Pancreas (tissue), 10 donors: ENCODE data around the gene CCDC116. TPM values are rescaled to one million over a fixed set of nuclear protein-coding genes. Genes with fewer than 3 reads are reported as not detected.
"Not testable (repeated sequence)": the region's sequence is repeated elsewhere in the genome, so short reads cannot be mapped to it uniquely, and the experiment has no call there.

Experiments
- ATAC-seq, 4 donors: fragments of 200-7000 bp; cut with Tn5 transposase; one replicate each; pipeline versions ENCODE4 v1.8.0 to v1.9.1; 2020; ENCODE audit warnings: mild to moderate bottlenecking in 4 of 4, moderate library complexity in 4 of 4
- DNase-seq, 6 donors: peaks; one replicate each; pipeline ENCODE4 v3.0.0-alpha.2; 2020
- FAIRE-seq: peaks from 2 replicates; lab custom pipeline; 2012; peaks lifted over from hg19 to GRCh38; lab: Jason Lieb, UNC
- H3K27ac ChIP-seq, 4 donors: fragments of 200-600 bp; sonication (generic); 1 replicate in 3 of 4; 2 replicates in 1 of 4; pipeline versions ENCODE4 v1.5.0 to v1.8.0; 2020
- H3K27me3 ChIP-seq, 4 donors: fragments of 200-600 bp; one replicate each; pipeline ENCODE4 v1.8.0; 2021
- H3K36me3 ChIP-seq, 3 donors: fragments of 200-600 bp; sonication (generic) in 1 of 3; one replicate each; pipeline versions ENCODE4 v1.5.0 to v1.8.0; 2020 to 2021
- H3K4me1 ChIP-seq, 3 donors: fragments of 200-600 bp; one replicate each; pipeline ENCODE4 v1.8.0; 2021
- H3K4me3 ChIP-seq, 4 donors: fragments of 200-600 bp; sonication (generic) in 2 of 4; one replicate each; pipeline versions ENCODE4 v1.5.0 to v1.8.0; 2020 to 2021
- H3K9me3 ChIP-seq, 4 donors: fragments of 200-600 bp; one replicate each; pipeline ENCODE4 v1.8.0; 2021
- WGBS, 2 donors: extraction: QIAGEN DNeasy Blood & Tissue Kit; methylation state at CpG; one replicate each; pipeline ENCODE4 v1.1.7; 2013; 5-methylcytosine and 5-hydroxymethylcytosine counted together
- intact Hi-C, 3 donors: fragments of 100-400 bp; cut with DNase I; formaldehyde crosslinking; loops; one replicate each; pipeline versions ENCODE4 v1.11.1 to v1.14.2; 2022
- polyA plus RNA-seq, 2 donors: library from polyadenylated mRNA; stranded (reverse); fragments of 200-250 nt; gene quantifications; one replicate each; pipeline ENCODE4 v1.2.3, GENCODE V29; 2013
- total RNA-seq, 6 donors: library from RNA; stranded (reverse); fragmentation: NEBNext Ultra II Directional in 4 of 6; extraction: Animal tissue kit (Norgen Biotek cat#: 25700) in 4 of 6; gene quantifications; one replicate each; pipeline versions ENCODE4 v1.2.1 to v1.2.4, GENCODE V29; 2021 to 2023
- TF ChIP-seq, protein P1 (sequence below), 4 donors: fragments of 200-600 bp; sonication (generic) in 3 of 4; IDR thresholded peaks; one replicate each; pipeline versions ENCODE4 v1.5.0 to v1.8.0; 2021; ENCODE audit warnings: antibody characterized with exemption in 4 of 4
- donor health status: healthy with polysubstance abuse.
- donor health status: DM: no; HTN: no; CAD: no; lungs with moderate emphysema.
- donor health status: DM: no; HTN: no; CAD: no.
- donor health status: control.
- donor health status: control.
- donor health status: Bipolar disorder and iron deficiency.
- donor health status: DM: yes; HTN: yes; CAD: no.
- donor health status: DM: no; HTN: no; CAD: no.
- donor health status: DM: no; HTN: no; CAD: no.
- donor health status: DM: yes; HTN: yes; CAD: no.

CCDC116 gene
- total and polyA plus RNA-seq, 8 donors: 0.12 to 1.3 (median 0.34) TPM; not detected in 1

DNA sequence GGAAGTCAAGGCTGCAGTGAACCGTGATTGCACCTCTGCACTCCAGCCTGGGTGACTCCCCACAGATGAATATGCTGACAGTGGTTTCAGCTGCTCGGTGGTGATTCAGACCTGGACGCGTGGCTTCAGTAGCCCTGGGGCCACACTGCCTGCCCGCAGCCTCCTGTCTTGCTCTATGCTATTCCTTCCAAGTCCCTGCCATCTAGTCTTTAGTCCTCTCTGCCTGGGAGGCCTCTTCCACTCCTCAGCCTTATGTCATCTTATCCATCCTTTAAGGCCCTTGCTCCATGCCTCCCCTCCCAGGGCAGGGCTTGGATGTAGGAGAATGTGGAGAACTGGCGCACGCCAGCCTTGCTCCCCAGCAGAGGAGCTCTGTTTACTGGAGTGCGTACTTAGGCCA, 25.8 kb upstream of the CCDC116 start:
- H3K36me3 ChIP-seq: peaks cover 0 to 5% (median 5%) of the 10 kb centered on the region in 3 donors
- H3K4me1 ChIP-seq: no peaks in the 10 kb centered on the region
- FAIRE-seq (no peak), DNase-seq (no peak), ATAC-seq (peak in 1 of 4 donors; percentile 8)
- WGBS, 2 donors: 92% methylated on average over 8 of the region's 8 CpGs
- TF ChIP-seq, protein P1, sequence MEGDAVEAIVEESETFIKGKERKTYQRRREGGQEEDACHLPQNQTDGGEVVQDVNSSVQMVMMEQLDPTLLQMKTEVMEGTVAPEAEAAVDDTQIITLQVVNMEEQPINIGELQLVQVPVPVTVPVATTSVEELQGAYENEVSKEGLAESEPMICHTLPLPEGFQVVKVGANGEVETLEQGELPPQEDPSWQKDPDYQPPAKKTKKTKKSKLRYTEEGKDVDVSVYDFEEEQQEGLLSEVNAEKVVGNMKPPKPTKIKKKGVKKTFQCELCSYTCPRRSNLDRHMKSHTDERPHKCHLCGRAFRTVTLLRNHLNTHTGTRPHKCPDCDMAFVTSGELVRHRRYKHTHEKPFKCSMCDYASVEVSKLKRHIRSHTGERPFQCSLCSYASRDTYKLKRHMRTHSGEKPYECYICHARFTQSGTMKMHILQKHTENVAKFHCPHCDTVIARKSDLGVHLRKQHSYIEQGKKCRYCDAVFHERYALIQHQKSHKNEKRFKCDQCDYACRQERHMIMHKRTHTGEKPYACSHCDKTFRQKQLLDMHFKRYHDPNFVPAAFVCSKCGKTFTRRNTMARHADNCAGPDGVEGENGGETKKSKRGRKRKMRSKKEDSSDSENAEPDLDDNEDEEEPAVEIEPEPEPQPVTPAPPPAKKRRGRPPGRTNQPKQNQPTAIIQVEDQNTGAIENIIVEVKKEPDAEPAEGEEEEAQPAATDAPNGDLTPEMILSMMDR (IDR thresholded peaks at IDR 0.05): no peak
- no peak overlapping the region for H3K4me3 ChIP-seq
- no peak overlapping the region for H3K27ac ChIP-seq
- intact Hi-C loops: no loop called here
- no peaks in the 10 kb centered on the region for H3K27me3 ChIP-seq
- H3K9me3 ChIP-seq: no peaks in the 10 kb centered on the region

- not testable (repeated sequence) for H3K27me3 ChIP-seq, DNase-seq, H3K4me1 ChIP-seq, ATAC-seq, FAIRE-seq, H3K27ac ChIP-seq, H3K4me3 ChIP-seq, H3K9me3 ChIP-seq
- intact Hi-C loops: loop anchor here in 1 of 3 donors (5.0 kb wide), 1 partner anchor 32 kb away; no protein-coding TSS in a partner anchor
- 97% methylated on average over 11 of the region's 11 CpGs for WGBS, 2 donors
- H3K36me3 ChIP-seq: peaks cover 0 to 11% (median 5%) of the 10 kb centered on the region in 3 donors
Measured at GRCh38 chr22:21609556-21610157, 22.9 kb upstream of the CCDC116 start.

DNA sequence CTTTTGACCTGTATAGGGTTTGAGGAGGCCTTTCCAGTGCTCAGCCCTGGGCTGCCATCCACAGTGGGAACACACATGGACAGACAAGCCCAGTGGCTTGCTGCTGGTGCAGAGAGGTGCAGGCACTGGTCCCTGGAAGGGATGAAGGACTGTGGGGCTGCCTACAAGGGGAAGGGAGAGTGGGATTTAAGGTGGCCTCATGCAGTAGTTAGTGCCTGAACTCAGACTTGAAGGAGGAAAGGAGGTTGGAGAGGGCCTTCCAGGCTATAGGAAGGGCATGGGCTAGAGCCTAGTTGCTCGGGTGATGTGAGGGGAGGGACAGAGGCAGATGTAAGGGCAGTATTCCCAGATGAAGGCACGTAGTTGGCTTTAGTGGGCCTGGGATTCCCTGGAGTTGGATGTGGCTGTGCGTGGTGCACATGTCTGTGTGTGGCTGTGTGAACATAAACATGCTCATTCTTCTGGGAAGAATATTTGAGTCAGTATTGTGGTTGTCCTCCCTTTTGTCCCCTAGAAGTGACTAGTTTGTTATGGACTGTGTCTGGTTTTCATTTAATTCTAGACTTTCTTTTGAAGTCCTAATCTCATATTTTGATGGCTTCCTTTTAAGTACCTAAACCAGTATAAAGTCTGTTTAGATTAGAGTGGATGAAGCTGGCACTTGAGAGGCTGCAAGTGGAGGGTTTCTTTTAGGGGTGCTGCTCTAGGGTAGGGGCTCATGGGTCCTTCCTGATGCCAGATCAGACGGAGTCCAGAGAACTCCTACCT, 21.2 kb upstream of the CCDC116 start:
- H3K36me3 ChIP-seq: peaks cover 0 to 11% (median 5%) of the 10 kb centered on the region in 3 donors
- H3K4me3 ChIP-seq: no peak overlapping the region
- H3K27me3 ChIP-seq: no peaks in the 10 kb centered on the region
- DNase-seq: peak in 1 of 6 donors; percentile 10
- no peak overlapping the region for H3K27ac ChIP-seq
- no peak for ATAC-seq
- TF ChIP-seq, protein P1 (IDR thresholded peaks at IDR 0.05): no peak
- intact Hi-C loops: loop anchor here in 1 of 3 donors (5.0 kb wide), 1 partner anchor 34 kb away; no protein-coding TSS in a partner anchor
- H3K9me3 ChIP-seq: no peaks in the 10 kb centered on the region
- H3K4me1 ChIP-seq: peaks cover 0 to 10% (median 5%) of the 10 kb centered on the region in 3 donors
- no peak for FAIRE-seq
- WGBS, 2 donors: 90% methylated on average over 4 of the region's 4 CpGs

GRCh38 chr22:21612858-21613257, 19.7 kb upstream of the CCDC116 start:
- no peaks in the 10 kb centered on the region for H3K9me3 ChIP-seq
- FAIRE-seq (no peak), ATAC-seq (peak in 1 of 4 donors; percentile 20), DNase-seq (no peak)
- H3K4me1 ChIP-seq: peaks cover 0 to 10% (median 5%) of the 10 kb centered on the region in 3 donors
- H3K4me3 ChIP-seq: no peak overlapping the region
- H3K36me3 ChIP-seq: peaks cover 0 to 11% (median 5%) of the 10 kb centered on the region in 3 donors
- H3K27me3 ChIP-seq: no peaks in the 10 kb centered on the region
- 85 to 86% methylated on average over 7 of the region's 7 CpGs for WGBS, 2 donors
- TF ChIP-seq, protein P1 (IDR thresholded peaks at IDR 0.05): no peak
- no peak overlapping the region for H3K27ac ChIP-seq
- intact Hi-C loops: loop anchor here in 1 of 3 donors (5.0 kb wide), 1 partner anchor 36 kb away; no protein-coding TSS in a partner anchor

DNA sequence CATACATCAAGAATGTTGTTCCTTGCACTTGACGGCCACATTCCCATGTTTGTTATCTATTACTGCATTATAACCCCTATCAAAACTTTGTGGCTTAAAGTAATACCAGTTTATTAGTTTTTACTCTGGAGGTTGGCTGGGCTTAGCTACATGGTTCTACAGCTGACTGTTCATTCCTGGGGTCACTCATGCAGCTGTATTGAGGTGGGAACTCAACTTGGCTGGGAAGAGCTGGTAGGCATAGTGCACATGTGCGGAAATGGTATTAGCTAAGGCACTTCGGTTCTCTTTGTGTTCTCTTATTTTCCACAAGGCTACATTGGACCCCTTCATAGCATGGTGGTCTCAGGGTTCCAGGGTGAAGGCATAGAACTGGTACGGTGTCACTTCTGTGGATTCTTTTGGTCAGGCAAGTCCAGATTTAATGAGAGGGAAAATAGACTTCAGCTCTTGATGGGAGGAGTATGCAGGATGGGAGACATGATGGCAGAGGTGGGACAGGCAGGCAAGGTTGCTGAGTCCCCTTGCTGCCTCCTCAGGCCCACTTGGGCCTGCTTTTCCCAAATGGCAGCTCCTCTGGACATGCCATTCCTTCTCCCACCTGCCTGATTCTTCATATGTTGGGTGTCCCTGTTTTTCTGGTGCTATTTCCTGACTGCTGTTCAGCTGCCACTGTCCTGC, 18.9 kb upstream of the CCDC116 start:
- DNase-seq: no peak
- no peak for FAIRE-seq
- intact Hi-C loops: loop anchor here in 1 of 3 donors (5.0 kb wide), 1 partner anchor 36 kb away; no protein-coding TSS in a partner anchor
- Histone ChIP-seq H3K9me3 (no peaks in the 10 kb centered on the region), H3K4me1 (peaks cover 0 to 10% (median 5%) of the 10 kb centered on the region in 3 donors), H3K27me3 (no peaks in the 10 kb centered on the region), H3K36me3 (peaks cover 0 to 11% (median 5%) of the 10 kb centered on the region in 3 donors), H3K4me3 (no peak overlapping the region), H3K27ac (no peak overlapping the region)
- 88% methylated on average over 4 of the region's 4 CpGs for WGBS, 2 donors
- no peak for ATAC-seq
- TF ChIP-seq, protein P1 (IDR thresholded peaks at IDR 0.05): no peak
